GM18909 (cell line): ENCODE data around the gene DNAJB11.
A peak's percentile ranks its signal among the peaks of the same experiment; 100 is the strongest.
"Not testable (repeated sequence)": the region's sequence is repeated elsewhere in the genome, so short reads cannot be mapped to it uniquely, and the experiment has no call there.

ENCODE experiments used
- ATAC-seq: cut with Tn5 transposase; IDR thresholded peaks from one replicate; pipeline ENCODE4 v1.9.1; 2021; ENCODE audit warnings: mild to moderate bottlenecking; ENCODE audit not compliant: unreplicated experiment, poor library complexity

Gene DNAJB11

DNA sequence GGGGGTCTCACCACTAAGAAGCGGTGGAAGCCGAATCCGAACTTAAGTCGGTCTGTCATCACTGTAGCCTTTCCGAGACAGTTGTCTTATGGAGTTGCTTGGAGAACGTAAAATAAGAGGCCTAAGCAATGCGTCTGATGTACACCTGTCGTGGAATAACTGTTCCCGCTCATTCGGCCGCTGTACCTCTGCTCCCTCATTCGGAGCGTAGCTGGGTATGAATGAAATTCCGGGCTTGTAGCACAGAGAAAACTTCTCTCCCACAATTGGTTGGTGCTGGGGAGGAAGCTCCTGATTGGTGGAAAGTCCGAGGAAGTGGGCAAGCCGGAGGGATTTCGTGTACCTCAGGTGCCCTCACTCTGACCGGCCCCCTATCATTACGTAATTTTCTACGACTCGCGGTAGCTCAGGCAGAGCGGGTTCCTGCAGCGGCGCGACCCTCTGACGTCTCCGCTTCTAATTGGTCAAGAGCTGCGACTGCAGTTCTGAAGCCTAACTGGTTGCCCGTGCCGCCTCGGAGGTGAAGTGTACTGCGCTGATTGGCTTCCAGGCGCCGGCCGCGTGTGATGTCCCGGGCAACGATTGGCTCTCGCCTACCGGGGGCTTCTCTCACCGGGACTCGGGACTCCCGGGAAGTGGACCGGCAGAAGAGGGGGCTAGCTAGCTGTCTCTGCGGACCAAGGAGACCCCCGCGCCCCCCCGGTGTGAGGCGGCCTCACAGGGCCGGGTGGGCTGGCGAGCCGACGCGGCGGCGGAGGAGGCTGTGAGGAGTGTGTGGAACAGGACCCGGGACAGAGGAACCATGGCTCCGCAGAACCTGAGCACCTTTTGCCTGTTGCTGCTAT, at the start of gene DNAJB11:
TSS of gene DNAJB11 (plus strand) at position 625 of the 845 bp plus-strand sequence. CDS start at position 803, 178 bp downstream.
- ATAC-seq = peak; percentile 90

DNA sequence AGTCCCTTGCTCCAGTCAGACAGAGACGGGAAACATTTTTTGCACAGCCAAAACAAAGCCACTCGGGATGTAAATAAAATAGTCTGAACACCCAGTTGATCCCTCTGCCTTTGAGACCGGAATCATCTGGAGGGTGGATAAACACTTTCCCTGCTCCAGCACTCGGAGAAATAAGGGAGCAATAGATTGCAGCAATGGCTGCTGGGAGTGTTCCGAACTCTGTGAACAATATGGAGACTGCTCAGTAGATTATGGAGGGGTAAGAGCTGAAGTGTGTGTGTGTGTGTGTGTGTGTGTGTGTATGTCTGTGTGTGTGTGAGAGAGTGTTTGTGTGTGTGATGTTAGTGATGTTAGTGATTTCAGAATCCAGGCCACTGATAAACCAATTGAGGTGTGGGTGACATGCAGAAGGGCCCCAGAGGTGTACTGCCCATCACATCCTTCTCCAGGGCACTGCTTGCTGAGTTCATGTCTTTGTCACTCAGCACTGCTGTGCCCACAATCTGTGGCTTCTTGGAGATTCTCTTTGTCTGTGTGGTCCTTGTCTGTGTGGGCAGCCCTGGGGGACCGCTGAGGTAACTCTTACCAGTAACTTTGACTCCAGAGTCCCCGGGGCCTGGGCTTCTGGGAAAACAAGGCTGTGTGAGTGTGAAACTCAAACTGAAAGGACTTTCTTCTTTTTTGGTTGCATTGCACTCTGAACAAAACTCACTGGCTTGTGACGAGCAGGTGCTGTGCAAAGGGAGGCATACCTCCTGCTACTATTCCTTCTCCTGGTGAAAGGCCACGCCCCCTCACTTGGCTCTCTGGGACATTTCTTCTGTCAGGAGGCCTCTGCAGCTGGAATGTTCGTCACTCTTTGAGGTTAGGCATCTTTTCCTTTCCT, 49.3 kb upstream of the DNAJB11 start:
- peak; percentile 58 for ATAC-seq

DNA sequence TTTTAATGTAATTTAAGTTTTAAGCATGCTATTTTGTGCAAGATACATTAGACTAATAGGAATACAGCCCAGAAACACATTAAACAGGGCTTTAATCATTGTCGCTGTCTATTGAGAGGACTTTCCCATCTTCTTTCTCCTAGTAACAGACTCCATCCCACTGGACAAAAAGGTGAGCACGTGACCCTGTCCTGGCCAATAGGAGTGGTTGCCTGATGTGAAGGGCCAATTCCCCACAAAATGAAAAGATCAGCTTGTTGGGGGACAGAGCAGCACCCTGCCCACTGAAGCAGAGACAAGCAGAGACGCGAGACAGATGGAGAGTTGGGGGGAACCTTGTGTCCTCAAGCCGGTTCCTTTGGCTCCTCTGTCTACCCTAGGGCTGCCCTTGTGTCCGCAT, 47.5 kb upstream of the DNAJB11 start:
- ATAC-seq = no peak

DNA sequence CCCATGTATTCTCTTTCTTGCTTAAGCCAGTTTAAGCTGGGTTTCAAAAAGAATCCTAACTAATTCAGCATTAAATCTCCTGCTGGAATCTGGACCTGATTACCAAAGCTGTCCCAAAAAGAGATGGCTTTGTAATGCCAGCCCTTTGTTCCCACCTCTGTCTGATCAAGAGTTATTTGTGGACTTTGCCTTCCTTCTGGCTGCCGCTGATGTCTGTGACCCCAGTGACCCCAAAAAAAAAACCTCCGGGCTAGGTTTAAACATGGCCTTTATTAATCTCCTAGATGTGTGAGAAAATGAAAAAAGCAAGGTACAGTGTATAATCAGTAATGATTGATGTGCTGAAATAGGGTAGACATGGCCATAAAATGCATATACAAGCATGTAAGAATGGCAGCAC, 47.1 kb upstream of the DNAJB11 start:
- no peak for ATAC-seq

DNA sequence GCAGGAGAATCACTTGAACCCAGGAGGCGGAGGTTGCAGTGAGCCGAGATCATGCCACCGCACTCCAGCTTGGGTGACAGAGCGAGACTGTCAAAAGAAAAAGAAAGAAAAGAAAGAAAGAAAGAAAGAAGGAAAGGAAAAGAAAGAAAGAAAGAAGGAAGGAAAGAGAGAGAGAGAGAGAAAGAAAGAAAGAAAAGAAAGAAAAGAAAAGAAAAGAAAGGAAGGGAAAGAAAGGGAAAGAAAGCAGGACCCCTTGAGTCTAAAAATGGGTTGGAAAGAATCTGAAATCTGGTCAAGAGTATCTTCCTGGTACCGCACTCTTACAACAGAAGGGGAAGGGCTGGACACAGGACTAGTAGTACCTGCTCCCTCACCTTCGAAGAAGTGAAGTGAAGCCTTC, 45.9 kb upstream of the DNAJB11 start:
- ATAC-seq = no peak

DNA sequence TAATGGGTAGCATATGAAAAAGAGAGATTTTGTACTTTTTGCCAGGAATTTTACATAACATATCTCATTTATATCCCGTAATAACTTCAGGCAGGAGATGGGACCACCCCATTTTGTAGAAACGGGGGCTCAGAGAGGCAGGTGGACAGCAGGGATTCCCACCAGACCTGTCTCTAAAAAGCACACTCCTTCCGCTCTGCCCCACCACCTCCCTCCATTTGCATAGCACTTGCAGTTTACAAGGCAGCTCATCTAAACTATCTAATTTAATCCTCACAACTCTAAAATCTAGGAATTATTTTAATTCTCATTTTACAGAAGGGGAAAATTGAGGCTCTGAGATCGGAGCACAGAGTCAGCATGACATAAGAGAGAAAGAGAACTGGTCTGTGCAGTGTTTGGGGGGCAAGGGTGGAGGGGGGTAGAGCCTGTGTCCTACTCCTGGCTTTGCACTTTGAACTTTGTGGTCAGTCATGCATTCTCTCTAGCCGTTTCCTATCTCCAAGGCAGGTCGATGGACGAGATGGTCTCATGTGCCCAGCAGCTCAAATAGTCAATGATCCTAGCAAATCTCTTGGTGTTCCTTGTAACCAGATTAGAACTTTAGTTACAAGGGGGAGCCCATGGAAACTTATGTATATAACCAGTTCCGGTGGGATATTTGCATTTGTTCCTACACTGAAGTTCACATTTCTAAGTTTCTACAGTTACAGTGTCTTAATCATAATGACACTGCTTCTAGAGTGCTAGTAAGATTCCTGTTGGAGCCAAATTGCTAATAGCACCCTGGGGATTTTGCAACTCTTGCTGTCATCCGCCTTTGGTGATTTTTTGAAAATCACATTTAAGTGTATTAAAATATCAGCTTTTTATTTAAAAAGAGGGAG, 44.9 kb upstream of the DNAJB11 start:
- ATAC-seq = peak; percentile 27

DNA sequence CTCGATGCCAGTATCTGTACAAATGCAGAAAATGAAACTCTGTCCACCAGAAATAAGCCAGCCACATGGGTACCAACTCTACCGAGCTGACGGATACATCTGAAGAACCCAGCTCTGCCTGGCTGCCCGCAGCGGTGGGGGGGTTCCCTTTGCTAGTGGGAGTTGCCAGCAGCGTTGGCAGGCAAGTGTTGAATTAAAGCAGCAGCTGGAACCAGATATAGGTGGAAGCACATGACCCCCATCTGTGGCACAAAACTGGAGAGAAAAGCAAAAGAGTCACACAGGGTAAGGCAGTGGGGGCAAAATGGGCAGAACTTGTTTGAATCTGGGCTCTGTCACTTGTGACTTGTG, 44.3 kb upstream of the DNAJB11 start:
- peak; percentile 50 for ATAC-seq

DNA sequence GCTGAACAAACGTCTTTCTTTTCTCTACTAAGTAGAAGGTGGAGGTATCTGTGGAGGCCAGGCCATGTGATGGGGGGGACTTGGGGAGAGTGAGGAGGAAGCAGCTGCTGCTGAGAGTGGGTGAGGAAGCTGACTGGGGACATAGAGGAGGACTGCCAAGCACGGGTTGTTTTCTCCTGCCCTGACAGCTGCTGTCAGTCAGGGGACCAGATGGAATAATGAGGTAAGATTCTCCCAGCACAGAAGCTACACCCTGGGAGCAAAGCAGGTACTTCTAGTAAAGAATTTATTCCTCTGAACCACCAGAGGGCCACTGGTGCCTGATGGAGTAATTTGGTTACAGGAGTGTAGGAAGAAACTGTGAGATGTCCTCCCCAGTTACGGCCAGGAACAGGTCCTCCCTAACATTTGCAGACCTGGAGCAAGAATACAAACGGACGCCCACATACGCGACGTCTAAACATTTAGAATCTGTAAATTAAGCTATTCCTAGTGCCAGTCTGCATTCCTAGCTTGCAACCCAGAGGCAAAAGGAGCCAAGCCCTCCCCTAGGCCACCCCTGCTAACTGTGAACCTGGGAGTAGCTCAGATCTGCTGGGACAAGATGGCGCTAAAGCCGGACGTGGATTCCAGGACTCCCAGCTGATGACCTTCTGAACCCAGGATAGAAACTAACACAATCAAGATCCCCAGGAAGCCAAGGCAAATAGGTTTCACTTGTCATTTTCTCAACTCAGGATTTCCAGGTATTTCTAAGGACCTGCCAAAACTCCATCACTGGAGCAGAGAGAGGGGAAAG, 41.1 kb upstream of the DNAJB11 start:
- ATAC-seq = no peak

DNA sequence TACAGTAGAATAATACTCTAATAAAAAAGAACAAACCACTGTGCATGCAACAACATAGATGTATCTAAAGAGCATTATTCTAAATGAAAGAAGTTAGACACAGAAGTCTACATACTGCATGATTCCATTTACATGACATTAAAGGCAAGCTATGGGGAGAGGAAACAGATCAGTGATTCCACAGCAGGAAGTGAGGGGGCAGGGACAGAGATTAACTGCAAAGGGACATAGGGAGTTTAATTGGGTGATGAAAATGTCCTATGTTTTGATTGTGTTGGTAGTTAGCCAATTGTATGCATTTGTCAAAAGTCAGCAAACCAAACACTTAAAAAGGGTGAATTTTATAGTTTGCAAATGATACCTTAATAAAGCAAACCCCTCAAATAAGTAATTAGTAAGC, 40.1 kb upstream of the DNAJB11 start:
- ATAC-seq = no peak

DNA sequence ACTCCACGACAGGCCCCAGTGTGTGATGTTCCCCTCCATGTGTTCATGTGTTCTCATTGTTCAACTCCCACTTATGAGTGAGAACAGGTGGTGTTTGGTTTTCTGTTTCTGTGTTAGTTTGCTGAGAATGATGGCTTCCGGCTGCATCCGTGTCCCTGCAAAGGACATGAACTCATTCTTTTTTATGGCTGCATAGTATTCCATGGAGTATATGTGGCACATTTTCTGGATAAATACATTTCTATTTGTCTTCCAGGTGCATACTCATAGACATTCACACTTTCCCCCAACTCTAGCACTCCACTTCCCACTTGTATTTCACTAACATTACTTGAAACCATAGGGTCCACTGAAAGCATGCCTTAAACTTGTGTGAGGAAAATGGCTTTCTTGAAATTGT, 38.8 kb upstream of the DNAJB11 start:
- ATAC-seq = not testable (repeated sequence)

DNA sequence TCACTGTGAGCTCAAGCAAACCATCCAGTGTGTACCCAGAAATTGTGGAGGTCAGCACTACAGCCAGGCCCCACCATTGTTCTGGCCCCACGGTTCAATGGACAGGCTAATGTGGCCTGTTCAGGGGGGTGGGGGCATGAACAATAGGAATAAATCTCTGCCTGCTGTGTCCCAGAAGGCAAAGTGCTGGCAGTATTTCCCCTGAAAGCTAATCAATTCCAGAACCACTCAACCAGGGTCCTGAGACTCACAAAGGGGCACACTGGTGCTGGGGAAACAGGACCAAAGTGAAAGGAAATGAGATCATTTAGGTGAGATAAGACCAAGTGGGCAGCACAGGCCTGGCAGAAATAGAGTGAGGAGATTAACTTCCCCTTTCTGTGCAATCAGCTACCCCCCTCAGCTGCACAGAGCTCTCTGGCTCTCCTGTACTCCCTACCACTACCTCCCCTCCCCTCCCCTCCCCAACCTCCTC, 37.9 kb upstream of the DNAJB11 start:
- ATAC-seq = peak; percentile 68

DNA sequence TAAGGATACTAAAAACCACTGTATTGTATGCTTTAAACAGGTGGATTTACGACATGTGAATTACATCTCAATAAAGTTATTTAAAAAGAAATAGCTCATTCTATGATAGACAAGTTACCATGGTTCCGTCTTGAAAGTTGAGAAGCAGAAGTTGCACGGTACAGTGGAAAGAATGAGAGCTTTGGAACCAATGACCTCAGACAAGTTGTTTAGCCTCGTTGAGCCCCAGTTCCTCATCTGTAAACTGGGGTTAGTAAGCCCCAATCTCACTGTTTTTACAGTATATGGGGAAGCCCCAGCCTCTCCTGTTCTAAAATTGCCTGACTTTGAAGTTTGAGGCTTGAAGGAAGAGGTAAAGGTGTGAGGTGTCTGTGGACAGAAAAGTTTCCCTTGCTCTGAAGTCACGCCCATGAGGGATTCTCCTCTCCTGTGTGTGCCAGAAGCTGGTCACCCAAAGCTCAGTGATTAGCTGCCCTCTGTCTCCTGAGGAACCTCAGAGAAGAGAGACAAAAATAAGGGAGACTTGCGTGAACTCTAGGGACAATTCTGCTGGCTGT, 36.3 kb upstream of the DNAJB11 start:
- ATAC-seq = peak; percentile 83

DNA sequence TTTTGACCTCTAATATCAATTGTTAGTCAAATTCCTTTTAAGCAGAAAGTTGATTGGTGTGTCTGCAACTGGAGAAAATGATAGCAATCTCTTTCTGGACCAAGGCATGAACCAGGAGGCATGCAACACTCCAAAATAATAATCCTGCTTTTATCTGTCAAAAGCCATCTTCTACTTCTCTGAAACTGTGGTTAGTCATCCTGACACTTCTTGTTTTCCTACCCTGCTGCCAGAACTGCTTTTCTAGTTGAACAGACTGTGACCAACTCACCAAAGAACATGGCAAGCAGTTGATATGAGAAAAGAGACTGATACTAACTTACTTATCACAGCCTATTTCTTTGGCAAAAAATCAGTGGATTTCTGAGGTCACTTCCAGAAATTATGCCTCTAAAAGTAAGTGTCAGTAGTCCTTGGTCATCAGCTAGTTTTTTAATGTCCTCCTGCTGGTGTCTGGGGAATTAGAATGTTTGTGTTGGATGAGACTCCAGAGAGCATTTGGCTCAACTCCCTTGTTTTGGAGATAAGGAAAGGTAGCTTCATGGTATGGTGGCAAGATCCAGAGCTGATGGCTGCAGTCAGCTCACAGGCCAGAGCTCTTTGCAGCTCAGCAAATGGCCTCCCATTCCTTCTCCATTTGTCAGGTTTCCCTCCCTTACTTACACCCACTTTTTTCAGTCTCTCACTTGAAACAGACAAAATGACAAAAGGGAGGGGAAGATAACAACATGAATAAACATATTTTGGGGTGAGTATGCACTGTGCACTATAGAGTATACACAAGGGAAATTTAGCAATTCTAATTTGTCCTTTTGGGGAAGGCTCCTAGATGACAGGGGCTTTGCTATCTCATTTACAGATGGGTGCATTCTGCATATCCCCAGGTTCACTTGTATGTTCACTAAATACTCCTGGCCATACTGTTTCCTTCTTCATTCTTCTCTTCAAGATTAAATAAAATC, 33.4 kb upstream of the DNAJB11 start:
- ATAC-seq = no peak

DNA sequence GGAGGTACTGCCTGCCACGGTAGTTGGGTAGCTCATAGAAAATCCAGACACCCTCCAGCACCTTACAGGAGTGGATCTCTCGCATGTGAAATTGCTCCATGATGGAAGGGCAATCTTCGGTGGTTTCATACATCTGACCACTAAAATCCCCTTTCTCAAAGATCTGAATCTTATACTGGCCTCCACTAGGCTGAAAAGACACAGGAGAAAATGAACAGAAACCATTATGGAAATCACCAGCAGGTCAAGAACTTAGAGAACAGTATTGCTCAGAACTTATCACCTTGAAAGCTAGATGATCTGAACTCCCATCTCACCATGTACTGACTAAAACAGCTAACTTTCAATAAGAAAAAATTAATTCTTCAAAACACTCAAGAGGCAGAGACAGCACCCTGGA, 31.7 kb upstream of the DNAJB11 start:
- no peak for ATAC-seq

DNA sequence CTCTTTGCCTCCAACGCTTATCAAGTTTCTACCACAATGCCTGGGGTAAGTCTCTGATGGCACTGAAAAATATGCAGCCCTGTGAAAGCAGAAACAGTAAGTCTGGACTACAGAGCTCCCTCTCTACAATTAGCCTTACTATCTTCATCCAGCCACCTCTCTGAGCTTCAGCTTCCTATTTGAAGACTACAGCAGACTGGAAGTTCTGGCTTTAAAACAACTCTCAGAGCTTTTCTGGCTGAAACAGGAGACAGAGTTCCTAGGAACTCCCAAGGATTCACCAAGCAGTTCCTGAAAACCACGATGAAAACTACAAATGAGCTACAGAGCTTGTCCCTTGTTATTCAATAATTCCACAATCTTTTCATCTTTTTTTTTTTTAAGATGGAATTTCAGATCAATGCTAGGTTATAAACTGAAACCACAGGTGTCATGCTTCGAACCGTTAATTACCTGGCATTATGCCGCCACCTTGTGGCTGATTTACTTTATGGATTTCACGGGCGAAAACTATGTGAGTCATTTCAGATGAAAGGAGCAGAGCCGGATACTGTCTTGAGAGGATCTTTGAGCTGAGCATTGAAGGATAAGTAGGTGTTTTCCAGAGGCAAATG, 30.2 kb upstream of the DNAJB11 start:
- peak; percentile 60 for ATAC-seq

DNA sequence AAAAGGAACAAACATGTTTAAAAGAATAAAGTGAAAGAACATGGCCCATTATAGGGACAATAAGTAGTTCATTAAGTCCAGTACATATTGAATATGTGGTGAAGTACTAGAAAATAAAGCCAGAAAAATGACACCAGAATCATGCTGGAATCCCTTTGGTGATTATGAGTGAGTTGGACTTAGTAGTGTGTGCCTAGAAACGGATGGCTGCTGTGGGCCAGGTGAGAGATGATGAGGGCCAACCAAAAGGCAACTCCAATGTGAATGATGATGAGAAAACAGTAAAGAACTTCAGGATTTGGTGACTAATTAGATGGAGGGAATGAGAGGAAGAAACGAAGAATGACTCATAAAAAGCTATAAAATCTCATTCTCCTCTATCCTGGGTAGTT, 29.7 kb upstream of the DNAJB11 start:
- peak; percentile 3 for ATAC-seq

DNA sequence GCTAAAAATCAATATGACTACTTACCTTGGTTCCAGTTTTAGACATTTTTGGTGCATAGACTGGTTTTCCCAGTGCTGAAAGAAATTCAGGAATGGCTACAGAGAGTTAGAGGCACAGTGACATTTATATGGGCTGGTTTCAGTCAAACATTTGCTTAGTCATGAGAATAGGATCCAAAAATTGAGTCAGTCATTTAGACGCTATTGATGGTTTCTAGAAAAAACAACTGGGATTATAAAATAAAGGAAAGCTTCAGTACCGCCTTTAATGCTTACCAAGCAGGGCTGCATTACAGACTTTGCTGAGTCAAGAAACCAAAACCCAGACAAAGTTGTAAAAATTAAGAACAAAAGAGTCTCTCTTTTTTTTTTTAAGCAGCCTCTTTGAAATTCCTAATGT, 26.2 kb upstream of the DNAJB11 start, which contains the start of gene CRYGS:
TSS of gene CRYGS (minus strand) at position 100 of the 400 bp plus-strand sequence. CDS start at position 46, 54 bp downstream.
- no peak for ATAC-seq

DNA sequence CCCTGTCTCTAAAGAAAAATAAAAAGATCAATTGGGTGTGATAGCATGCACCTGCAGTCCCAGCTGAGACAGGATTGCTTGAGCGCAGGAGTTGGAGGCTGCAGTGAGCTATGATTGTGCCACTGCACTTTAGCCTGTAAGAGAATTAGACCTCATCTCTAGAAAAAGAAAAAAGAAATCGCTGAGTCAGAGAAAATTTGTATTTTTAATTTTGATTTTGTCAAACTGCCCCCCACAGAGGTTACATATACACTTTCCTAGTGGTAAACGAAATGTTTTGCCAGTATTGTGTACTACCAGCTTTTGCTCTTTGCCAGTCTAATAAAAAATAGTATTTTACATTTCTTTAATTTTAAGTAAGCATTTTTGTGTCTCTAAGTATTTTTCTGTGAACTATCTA, 21.0 kb upstream of the DNAJB11 start:
- ATAC-seq = no peak
